PC-3 (cell line): ENCODE results near the gene NLE1. TPM values are rescaled to one million over a fixed set of nuclear protein-coding genes. Genes with fewer than 3 reads are reported as not detected.
"Not testable (repeated sequence)": the region's sequence is repeated elsewhere in the genome, so short reads cannot be mapped to it uniquely, and the experiment has no call there.

Experiments
- ATAC-seq: fragments of 200-7000 bp; cut with Tn5 transposase; 2 replicates; pipeline ENCODE4 v1.9.1; 2020; ENCODE audit warnings: mild to moderate bottlenecking, moderate library complexity
- BruUV-seq: library from RNA; stranded (reverse); fragments of 400-500 nt; replicated peaks from 2 replicates; lab custom pipeline; 2021; lab: Mats Ljungman, UMichigan
- CTCF ChIA-PET: fragments of 300-600 bp; sonication (Branson Sonifier 250); formaldehyde crosslinking; loops from one replicate; lab custom pipeline; 2022; ENCODE audit warnings: antibody characterized with exemption; lab: Charles Lee
- POLR2A ChIA-PET: fragments of 300-600 bp; sonication (Branson Sonifier 250); formaldehyde crosslinking; loops from one replicate; lab custom pipeline; 2022; ENCODE audit warnings: antibody characterized with exemption; ENCODE audit not compliant: unreplicated experiment; lab: Charles Lee
- DNase-seq: peaks from one replicate; pipeline ENCODE4 v3.0.0-alpha.2; 2015
- H2AFZ ChIP-seq: fragments of 300-600 bp; sonication (generic); 2 replicates; pipeline ENCODE4 v1.6.0; 2016; ENCODE audit warnings: antibody characterized with exemption, low read length
- H3F3A ChIP-seq: fragments of 300-600 bp; sonication (generic); one replicate; pipeline ENCODE4 v1.6.0; 2017; ENCODE audit warnings: antibody characterized with exemption, low read length, control low read depth, mild to moderate bottlenecking; ENCODE audit not compliant: unreplicated experiment
- H3K27ac ChIP-seq: fragments of 300-600 bp; sonication (generic); 2 replicates; pipeline ENCODE4 v1.5.1; 2016; ENCODE audit warnings: mild to moderate bottlenecking, low read length
- H3K27me3 ChIP-seq: fragments of 300-600 bp; sonication (generic); 2 replicates; pipeline ENCODE4 v1.6.1; 2016; ENCODE audit warnings: low read length, mixed read lengths
- H3K36me3 ChIP-seq: fragments of 300-600 bp; sonication (generic); 2 replicates; pipeline ENCODE4 v1.6.1; 2016; ENCODE audit warnings: low read depth, mixed run types, low read length, mixed read lengths
- H3K4me1 ChIP-seq: fragments of 300-600 bp; sonication (generic); 2 replicates; pipeline ENCODE4 v1.5.1; 2016; ENCODE audit warnings: low read length; ENCODE audit not compliant: insufficient read depth
- H3K4me2 ChIP-seq: fragments of 300-600 bp; sonication (generic); 2 replicates; pipeline ENCODE4 v1.6.0; 2016; ENCODE audit warnings: low read length
- H3K4me3 ChIP-seq: fragments of 300-600 bp; sonication (generic); 2 replicates; pipeline ENCODE4 v1.5.1; 2016; ENCODE audit warnings: mild to moderate bottlenecking, low read length, mixed read lengths
- H3K79me2 ChIP-seq: fragments of 300-600 bp; sonication (generic); 2 replicates; pipeline ENCODE4 v1.6.1; 2017; ENCODE audit warnings: low read length, mixed read lengths
- H3K9ac ChIP-seq: fragments of 300-600 bp; sonication (generic); 2 replicates; pipeline ENCODE4 v1.6.0; 2016; ENCODE audit warnings: mild to moderate bottlenecking, low read length
- H3K9me2 ChIP-seq: fragments of 300-600 bp; sonication (generic); replicated peaks from 2 replicates; pipeline ENCODE4 v1.6.1; 2016; ENCODE audit warnings: mixed run types, low read length, mixed read lengths
- H3K9me3 ChIP-seq: fragments of 300-600 bp; sonication (generic); 2 replicates; pipeline ENCODE4 v1.6.1; 2016; ENCODE audit warnings: low read length, mixed read lengths
- H4K20me1 ChIP-seq: fragments of 300-600 bp; sonication (generic); 2 replicates; pipeline ENCODE4 v1.6.1; 2016; ENCODE audit warnings: low read length, mixed read lengths
- CTCF ChIP-seq: fragments of 300-600 bp; sonication (generic); conservative IDR thresholded peaks from 2 replicates; pipeline ENCODE4 v1.5.1; 2017; ENCODE audit warnings: antibody characterized with exemption, low read depth, mild to moderate bottlenecking, low read length
- EZH2 ChIP-seq: fragments of 300-600 bp; sonication (generic); IDR thresholded peaks from one replicate; pipeline ENCODE4 v1.6.1; 2017; ENCODE audit warnings: antibody characterized with exemption, mild to moderate bottlenecking, low read length; ENCODE audit not compliant: unreplicated experiment
- EZH2phosphoT487 ChIP-seq: fragments of 300-600 bp; sonication (generic); IDR thresholded peaks from 2 replicates; pipeline ENCODE4 v1.6.1; 2018; ENCODE audit warnings: mild to moderate bottlenecking, antibody characterized with exemption, low read length, borderline replicate concordance
- intact Hi-C: fragments of 100-400 bp; cut with micrococcal nuclease; formaldehyde crosslinking; loops from 2 replicates; pipeline ENCODE4 v1.9.0; 2023
- total RNA-seq: library from RNA; depleted of rRNA; stranded (reverse); fragments of >200 nt; gene quantifications from 2 replicates; pipeline ENCODE4 v1.2.3, GENCODE V29; 2014

The NLE1 gene
- total RNA-seq, 1 experiment from 2014 or later: 18.6 TPM

GRCh38 chr17:35155246-35155645 is 13.1 kb upstream of the NLE1 start:
- no peaks in the 10 kb centered on the region for H3K9me2 ChIP-seq
- no TSS peak for BruUV-seq
- no peaks in the 10 kb centered on the region for H3F3A ChIP-seq
- ChIA-PET POLR2A (no interaction called here), CTCF (no interaction called here)
- no peak overlapping the region for H3K9ac ChIP-seq
- 0 out of 2 replicates have a peak, but pooled peaks cover 4% of the 10 kb centered on the region for H3K4me1 ChIP-seq
- intact Hi-C loops: no loop called here
- ATAC-seq (no peak), DNase-seq (no peak)
- H3K4me3 ChIP-seq: no peak overlapping the region
- H2AFZ ChIP-seq: no peak overlapping the region
- no peak overlapping the region for H3K4me2 ChIP-seq
- no peaks in the 10 kb centered on the region for H3K9me3 ChIP-seq
- H3K79me2 ChIP-seq: no peaks in the 10 kb centered on the region
- 0 out of 2 replicates have a peak, but pooled peaks cover 5% of the 10 kb centered on the region for H3K27me3 ChIP-seq
- H3K27ac ChIP-seq: no peak overlapping the region
- TF ChIP-seq CTCF (no peak), EZH2 (no peak), EZH2phosphoT487 (no peak)
- no peaks in the 10 kb centered on the region for H4K20me1 ChIP-seq
- H3K36me3 ChIP-seq: no peaks in the 10 kb centered on the region

- H3K79me2 ChIP-seq: no peaks in the 10 kb centered on the region
- H3F3A ChIP-seq: no peaks in the 10 kb centered on the region
- CTCF ChIA-PET: no interaction called here
- H3K4me2 ChIP-seq: no peak overlapping the region
- H3K4me1 ChIP-seq: 0 out of 2 replicates have a peak, but pooled peaks cover 4% of the 10 kb centered on the region
- H3K27ac ChIP-seq: no peak overlapping the region
- intact Hi-C loops: no loop called here
- H2AFZ ChIP-seq: no peak overlapping the region
- POLR2A ChIA-PET: no interaction called here
- ATAC-seq: no peak
- H3K36me3 ChIP-seq: no peaks in the 10 kb centered on the region
- no peaks in the 10 kb centered on the region for H3K9me2 ChIP-seq
- DNase-seq: no peak
- TF ChIP-seq EZH2: no peak
- H3K27me3 ChIP-seq: 0 out of 2 replicates have a peak, but pooled peaks cover 5% of the 10 kb centered on the region
- H4K20me1 ChIP-seq: no peaks in the 10 kb centered on the region
- H3K9me3 ChIP-seq: no peaks in the 10 kb centered on the region
- H3K4me3 ChIP-seq: no peak overlapping the region
- no TSS peak for BruUV-seq
- no peak overlapping the region for H3K9ac ChIP-seq
Observed at GRCh38 chr17:35154196-35155165, 12.4 kb upstream of the NLE1 start.

GRCh38 chr17:35152421-35153140 is 10.5 kb upstream of the NLE1 start:
- Histone ChIP-seq H3F3A (no peaks in the 10 kb centered on the region), H3K4me2 (no peak overlapping the region), H3K9ac (no peak overlapping the region), H3K4me1 (0 out of 2 replicates have a peak, but pooled peaks cover 4% of the 10 kb centered on the region), H4K20me1 (no peaks in the 10 kb centered on the region), H3K36me3 (no peaks in the 10 kb centered on the region), H3K27ac (no peak overlapping the region), H3K27me3 (no peaks in the 10 kb centered on the region), H3K9me3 (no peaks in the 10 kb centered on the region), H3K4me3 (no peak overlapping the region), H2AFZ (no peak overlapping the region), H3K9me2 (no peaks in the 10 kb centered on the region), H3K79me2 (no peaks in the 10 kb centered on the region)
- DNase-seq (peak; percentile 6), ATAC-seq (no peak)
- TF ChIP-seq EZH2phosphoT487 (no peak), EZH2 (no peak), CTCF (no peak)
- ChIA-PET CTCF (no interaction called here), POLR2A (no interaction called here)
- intact Hi-C loops: no loop called here
- BruUV-seq: no TSS peak

GRCh38 chr17:35151080-35151479 is 9.0 kb upstream of the NLE1 start:
- H3K36me3 ChIP-seq, DNase-seq, H4K20me1 ChIP-seq, H3K4me3 ChIP-seq, H3K4me2 ChIP-seq, H3K4me1 ChIP-seq, BruUV-seq, H3K27me3 ChIP-seq, H2AFZ ChIP-seq, H3F3A ChIP-seq, H3K9ac ChIP-seq, H3K9me3 ChIP-seq, POLR2A ChIA-PET, CTCF ChIA-PET, H3K79me2 ChIP-seq, H3K27ac ChIP-seq, ATAC-seq, intact Hi-C loops, H3K9me2 ChIP-seq: not testable (repeated sequence)
